NCI-H2081 (cell line): ENCODE results near the gene RNF148.

Source experiments
- DNase-seq, 2 experiments: peaks; one replicate each; lab custom pipeline; 2025; lab: John Stamatoyannopoulos, UW

RNF148 gene, protein sequence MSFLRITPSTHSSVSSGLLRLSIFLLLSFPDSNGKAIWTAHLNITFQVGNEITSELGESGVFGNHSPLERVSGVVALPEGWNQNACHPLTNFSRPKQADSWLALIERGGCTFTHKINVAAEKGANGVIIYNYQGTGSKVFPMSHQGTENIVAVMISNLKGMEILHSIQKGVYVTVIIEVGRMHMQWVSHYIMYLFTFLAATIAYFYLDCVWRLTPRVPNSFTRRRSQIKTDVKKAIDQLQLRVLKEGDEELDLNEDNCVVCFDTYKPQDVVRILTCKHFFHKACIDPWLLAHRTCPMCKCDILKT

GRCh38 chr7:122702872-122703510 lies at the start of gene RNF148:
RNF148 (minus strand) TSS chr7:122702922; CDS start chr7:122702750, 172 bp downstream.
- no peak for DNase-seq

DNA sequence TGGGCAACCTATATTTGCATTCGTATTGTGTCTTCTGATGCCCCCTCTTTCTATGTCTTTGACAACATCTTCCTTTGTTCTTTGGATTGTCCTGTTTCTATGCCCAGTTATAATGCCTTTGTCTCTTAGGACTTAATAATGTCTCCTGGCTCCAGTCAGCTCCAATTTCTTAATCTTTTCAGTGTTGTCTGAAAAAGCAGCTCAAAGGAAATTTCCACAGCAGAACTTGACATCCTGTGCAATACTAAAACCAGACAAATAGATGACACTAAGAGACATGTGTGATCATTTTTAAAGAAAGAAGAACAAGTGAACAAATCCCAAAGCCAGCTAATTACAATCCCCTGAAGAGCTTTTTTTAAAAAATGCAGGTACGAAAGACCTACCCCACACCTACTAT lies 47.7 kb upstream of the RNF148 start:
- peak in 1 of 2 experiments; percentile 17 for DNase-seq

GRCh38 chr7:122748195-122748594 lies 45.5 kb upstream of the RNF148 start:
- no peak for DNase-seq

- peak; percentile 34 to 79 for DNase-seq
Measured at GRCh38 chr7:122746948-122747347, 44.2 kb upstream of the RNF148 start.

DNA sequence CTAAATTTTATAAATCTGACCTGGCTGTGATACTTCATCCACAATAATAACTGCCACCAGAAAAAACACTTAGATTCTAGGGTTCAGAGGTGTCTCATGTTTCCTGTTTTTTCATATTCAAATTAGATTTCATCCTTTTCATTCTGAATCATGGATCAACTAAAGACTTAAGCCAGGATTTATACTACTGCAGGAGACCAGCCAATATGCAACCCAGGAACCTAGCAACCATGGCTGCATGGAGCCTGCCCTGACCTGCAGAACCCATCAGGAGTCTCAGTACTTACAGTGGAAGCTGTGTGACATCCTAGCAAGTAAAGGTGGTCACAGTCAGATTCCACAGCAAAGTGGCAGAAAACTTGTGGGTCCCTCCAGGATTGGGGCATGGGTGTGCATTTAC lies 40.5 kb upstream of the RNF148 start:
- DNase-seq: peak in 1 of 2 experiments; percentile 27

GRCh38 chr7:122738947-122739346 lies 36.2 kb upstream of the RNF148 start:
- no peak for DNase-seq

- no peak for DNase-seq
Measured at GRCh38 chr7:122736183-122736582, 33.5 kb upstream of the RNF148 start.

DNA sequence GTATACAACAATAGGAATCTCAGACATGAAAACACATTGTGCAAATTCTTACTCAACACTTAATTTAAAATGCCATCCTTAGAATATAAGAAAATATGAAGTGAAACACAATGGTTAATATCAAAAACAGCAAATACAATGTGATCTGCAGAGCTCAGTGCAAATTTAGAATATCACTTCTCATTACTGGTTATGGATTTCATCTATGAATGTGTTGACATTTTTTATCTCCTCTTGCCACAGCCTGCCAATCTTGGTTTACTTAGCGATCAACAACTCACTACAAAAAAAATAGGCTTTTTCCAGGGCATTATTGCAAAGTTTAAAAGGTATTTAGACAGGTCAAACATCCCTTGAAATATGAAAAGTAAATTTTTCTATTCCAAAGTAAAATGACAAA lies 25.0 kb upstream of the RNF148 start:
- DNase-seq: no peak

DNA sequence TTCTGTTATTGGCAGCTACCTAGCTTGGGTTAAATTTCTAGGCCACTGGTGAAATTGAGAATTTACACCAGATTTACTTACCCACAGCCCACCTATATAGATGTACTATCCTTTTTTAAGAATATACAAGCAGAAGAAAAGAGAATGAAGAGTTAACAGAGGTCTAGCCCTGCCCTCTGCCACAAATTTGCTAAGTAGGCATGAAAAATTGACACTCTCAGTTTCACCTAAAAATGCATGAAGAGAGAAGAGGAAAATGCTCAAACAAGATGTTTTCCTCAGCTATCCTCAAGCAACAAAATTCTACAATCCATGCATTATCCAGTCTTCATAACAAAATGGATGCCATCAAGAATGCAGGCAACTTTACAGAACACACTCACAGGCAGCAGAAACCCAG lies 24.6 kb upstream of the RNF148 start:
- no peak for DNase-seq

DNA sequence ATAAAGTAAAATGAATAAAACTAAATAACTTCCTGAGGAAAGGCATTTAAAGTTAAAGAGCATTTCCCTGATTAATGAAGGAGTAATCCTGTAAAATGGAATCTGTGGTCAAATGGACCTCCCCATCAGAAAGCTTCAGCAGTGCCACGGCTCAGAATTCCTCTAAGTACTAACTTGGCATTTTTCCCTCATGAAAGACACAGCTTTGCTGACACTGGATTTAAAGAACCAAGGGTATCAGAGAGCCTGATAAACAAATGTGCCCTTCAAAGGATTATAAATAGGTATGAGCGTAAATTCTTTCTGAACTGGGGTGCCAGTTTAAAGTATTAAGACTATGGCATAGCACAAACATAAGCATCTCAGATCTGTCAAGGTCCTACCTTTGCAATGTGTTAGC lies 24.2 kb upstream of the RNF148 start:
- no peak for DNase-seq

DNA sequence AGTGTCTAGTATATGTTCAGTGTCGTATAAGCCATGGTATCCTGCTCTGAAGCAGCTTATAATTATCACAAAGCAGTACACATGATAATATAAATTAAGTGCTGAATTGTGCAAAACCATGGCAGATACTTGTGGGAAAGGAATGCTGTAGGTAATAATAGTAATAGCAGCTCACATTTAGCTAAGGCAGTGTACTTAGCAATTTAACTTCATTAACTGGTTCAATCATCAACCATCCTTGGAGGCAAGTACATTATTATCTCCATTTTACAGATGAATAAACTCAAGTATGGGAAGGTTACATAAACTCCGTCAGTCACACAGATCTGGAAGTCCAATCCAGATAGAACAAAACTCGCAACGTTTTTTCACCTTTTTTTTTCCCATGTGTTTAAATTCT lies 21.6 kb upstream of the RNF148 start:
- DNase-seq: no peak

GRCh38 chr7:122719010-122719578 lies 16.4 kb upstream of the RNF148 start:
- no peak for DNase-seq

DNA sequence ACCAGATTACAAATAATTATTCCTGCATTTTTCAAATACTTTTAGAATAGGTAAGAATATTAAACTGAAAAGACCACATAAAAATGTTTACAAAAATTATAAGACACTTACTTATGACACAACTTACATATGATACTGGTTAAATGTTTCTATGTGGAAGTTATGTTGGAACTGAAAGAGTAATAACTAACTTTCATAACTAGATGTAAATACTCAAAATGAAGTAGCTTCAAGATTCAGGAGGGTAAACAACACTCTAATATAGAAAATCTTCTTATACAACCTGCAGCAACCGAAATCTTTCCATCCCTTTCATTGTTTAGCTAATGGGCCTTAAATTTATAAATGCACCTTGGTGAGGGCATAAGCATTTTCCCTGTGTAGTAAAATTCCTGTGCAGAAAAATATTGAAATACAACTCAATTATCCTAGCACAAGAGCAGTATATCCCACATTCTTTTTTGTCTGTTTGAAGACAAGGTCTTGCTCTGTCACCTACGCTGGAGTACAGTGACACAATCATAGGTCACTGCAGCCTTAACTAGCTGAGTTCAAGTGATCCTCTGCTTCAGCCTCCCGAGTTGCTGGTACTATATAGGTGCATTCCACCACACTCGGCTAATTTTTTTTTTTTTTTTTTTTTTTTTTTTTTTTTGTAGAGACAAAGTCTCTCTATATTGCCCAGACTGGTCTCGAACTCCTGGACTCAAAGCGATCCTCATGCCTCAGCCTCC lies 14.8 kb upstream of the RNF148 start:
- DNase-seq: no peak

GRCh38 chr7:122715183-122715582 lies 12.5 kb upstream of the RNF148 start:
- no peak for DNase-seq

DNA sequence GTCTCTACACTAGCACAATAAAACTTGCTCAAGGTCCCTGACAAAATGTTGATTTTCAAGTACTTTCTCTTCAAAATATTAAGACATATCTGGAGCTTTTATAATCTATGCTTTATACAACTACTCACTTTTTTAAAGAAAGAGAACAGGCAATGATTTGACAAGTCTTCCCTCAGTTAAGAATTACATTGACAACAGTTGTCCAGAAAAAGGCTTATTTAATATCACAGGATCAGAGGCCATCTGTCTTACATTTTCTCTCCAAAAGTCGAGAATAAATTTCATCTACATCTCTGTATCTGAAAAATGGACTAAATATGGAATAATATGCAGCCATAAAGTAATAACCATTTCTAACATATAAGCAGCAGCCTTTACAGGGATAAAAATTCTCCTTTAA lies 8.2 kb upstream of the RNF148 start:
- DNase-seq: no peak

GRCh38 chr7:122709930-122710646 lies 7.4 kb upstream of the RNF148 start:
- DNase-seq: no peak

GRCh38 chr7:122706836-122707235 lies 4.1 kb upstream of the RNF148 start:
- no peak for DNase-seq

DNA sequence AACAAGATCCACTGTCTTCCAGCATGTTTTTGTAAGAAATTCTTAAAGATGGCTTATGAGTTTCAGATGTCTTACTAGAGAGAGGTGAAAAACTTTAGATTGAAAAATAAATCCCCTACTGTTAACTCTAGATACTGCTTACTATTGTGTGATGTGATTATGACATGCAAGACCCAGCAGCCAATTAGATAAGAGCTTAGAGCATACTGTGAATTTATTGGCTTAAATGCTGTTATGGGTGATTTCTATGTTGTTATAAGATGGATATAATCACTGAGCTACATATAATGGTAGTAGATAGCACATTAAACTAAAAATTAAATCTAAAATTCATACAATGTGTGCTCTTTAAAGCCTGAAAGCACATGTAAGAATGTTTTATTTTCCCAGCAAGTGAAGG lies 3.7 kb downstream of the RNF148 start, which contains the start of gene RNF133:
RNF133 (minus strand) TSS at position 101 of the 400 bp plus-strand sequence. CDS start 199 bp downstream, outside the sequence.
- DNase-seq: no peak

DNA sequence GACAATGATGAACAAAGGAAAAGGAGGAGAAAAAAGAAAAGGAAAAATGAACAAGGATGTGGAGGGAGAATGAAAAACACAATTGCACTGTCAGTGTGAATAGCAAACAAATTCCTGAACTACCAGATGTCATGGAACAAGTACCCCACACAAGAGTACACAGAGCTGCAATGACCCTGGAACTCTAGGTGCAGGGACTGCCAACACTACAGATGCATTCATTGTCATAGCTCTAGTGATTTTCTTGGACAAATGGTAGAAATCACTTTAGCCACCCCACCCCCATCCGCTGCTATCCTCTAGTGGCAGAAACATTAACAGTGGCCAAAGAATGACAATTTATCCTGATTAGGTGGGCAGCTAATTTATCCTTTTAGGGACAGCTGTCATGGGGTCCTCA lies 6.9 kb downstream of the RNF148 start:
- DNase-seq: no peak

- DNase-seq: no peak
Measured at GRCh38 chr7:122694697-122695096, 8.0 kb downstream of the RNF148 start.

DNA sequence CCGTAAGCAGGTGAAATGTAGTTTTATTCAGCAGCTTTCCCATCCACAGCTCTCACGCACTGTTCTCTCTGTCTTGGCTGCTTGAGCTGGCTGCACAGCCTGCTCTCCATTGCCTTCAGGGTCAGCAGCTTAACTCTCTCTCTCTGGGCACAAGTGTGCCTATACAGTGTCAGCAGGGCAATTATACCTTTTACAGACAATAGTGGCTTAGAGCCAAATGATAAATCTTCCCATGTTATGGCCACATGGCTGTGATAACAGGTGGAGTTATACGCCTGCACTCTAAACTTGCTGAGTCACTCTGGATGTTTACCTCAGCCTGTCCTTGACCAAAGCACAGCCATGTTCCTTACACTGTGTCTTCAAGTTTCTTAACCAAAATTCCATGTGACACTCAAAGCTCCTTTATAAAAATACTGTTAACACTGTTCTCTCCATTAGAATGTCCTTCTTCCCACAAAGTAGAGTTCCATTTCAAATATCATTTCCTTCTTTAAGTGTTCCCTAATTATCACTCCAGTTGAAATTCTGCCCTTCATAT lies 9.9 kb downstream of the RNF148 start:
- peak in 1 of 2 experiments; percentile 7 for DNase-seq
